Measurements from ENCODE around the gene USP25. TPM values are rescaled to one million over a fixed set of nuclear protein-coding genes. Genes with fewer than 3 reads are reported as not detected.
A peak's percentile ranks its signal among the peaks of the same experiment; 100 is the strongest.

USP25 gene
- total RNA-seq, 1 donor from 2014 or later: 45.2 TPM

DNA sequence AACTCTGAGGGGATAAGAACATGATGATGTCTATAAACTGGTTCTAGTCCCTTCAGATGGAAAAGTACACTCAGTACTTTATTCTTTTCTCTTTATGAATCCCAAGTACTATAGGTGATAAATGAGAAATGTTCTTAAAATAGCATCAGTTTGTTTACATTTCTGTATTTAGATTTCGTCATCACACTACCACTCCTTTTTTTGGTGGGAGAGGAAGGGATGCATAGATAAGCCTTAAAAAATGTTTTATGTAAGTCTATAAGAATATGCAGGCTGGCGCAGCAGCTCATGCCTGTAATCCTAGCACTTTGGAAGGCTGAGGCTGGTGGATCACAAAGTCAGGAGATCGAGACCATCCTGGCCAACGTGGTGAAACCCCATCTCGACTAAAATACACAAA lies 144.8 kb downstream of the USP25 start:
- no peaks in the 10 kb centered on the region for H3K27me3 Mint-ChIP-seq (ENCODE audit: unreplicated experiment)
- TF ChIP-seq, protein P1, sequence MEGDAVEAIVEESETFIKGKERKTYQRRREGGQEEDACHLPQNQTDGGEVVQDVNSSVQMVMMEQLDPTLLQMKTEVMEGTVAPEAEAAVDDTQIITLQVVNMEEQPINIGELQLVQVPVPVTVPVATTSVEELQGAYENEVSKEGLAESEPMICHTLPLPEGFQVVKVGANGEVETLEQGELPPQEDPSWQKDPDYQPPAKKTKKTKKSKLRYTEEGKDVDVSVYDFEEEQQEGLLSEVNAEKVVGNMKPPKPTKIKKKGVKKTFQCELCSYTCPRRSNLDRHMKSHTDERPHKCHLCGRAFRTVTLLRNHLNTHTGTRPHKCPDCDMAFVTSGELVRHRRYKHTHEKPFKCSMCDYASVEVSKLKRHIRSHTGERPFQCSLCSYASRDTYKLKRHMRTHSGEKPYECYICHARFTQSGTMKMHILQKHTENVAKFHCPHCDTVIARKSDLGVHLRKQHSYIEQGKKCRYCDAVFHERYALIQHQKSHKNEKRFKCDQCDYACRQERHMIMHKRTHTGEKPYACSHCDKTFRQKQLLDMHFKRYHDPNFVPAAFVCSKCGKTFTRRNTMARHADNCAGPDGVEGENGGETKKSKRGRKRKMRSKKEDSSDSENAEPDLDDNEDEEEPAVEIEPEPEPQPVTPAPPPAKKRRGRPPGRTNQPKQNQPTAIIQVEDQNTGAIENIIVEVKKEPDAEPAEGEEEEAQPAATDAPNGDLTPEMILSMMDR (IDR thresholded peaks at IDR 0.05): no peak
- peaks cover 54% of the 10 kb centered on the region for H3K36me3 Mint-ChIP-seq (ENCODE audit: unreplicated experiment)
- peaks cover 5% of the 10 kb centered on the region for H3K4me1 Mint-ChIP-seq (ENCODE audit: unreplicated experiment)
- no peak overlapping the region for H3K4me3 Mint-ChIP-seq (ENCODE audit: unreplicated experiment)
- no peaks in the 10 kb centered on the region for H3K9me3 Mint-ChIP-seq (ENCODE audit: unreplicated experiment)
- no peak overlapping the region for H3K27ac Mint-ChIP-seq (ENCODE audit: unreplicated experiment)
- no peak for DNase-seq (ENCODE audit: extremely low spot score, unreplicated experiment)

DNA sequence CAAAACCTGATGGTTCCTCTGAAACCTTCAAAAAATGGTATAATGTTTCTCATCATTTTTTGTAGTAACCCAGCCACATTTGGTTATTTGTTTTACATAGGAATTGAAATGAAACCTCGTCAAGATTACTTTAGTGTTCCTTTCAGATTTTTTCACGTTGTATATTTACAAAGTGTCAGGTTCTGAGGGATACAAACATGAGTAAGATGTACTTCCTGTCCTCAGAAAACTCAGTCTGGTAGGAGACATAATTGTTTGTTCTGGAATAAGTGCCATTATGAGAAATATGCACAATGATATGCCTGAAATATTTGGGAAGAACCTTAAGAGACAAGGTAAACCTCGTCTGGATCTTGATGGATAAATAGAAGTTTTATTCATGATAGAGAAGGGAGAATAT lies 145.5 kb downstream of the USP25 start:
- Mint-ChIP-seq H3K9me3 (ENCODE audit: unreplicated experiment) (no peaks in the 10 kb centered on the region), H3K4me1 (ENCODE audit: unreplicated experiment) (peaks cover 5% of the 10 kb centered on the region), H3K36me3 (ENCODE audit: unreplicated experiment) (peaks cover 52% of the 10 kb centered on the region), H3K27me3 (ENCODE audit: unreplicated experiment) (no peaks in the 10 kb centered on the region), H3K4me3 (ENCODE audit: unreplicated experiment) (no peak overlapping the region), H3K27ac (ENCODE audit: unreplicated experiment) (no peak overlapping the region)
- TF ChIP-seq, protein P1 (IDR thresholded peaks at IDR 0.05): no peak
- no peak for DNase-seq (ENCODE audit: extremely low spot score, unreplicated experiment)

DNA sequence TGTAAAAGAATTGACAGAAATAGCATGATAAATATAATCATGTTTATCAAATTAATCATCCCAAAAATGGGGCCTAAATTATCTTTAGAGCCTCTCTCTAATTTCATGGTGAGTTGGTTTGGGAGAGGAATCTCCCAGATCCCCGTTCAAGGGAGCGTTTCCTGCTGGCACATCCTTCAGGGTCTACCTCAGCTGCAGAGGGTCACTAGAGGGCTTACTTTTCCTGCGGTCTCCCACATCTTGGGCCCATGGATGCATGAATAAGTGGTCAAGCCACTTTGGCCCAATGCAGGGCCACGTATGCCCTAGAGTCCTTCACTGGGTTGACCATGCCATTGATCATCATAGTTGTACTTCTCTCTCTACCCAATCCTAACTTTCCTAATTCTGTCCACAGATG lies 164.1 kb downstream of the USP25 start:
- TF ChIP-seq, protein P1 (IDR thresholded peaks at IDR 0.05): no peak
- Mint-ChIP-seq H3K27me3 (ENCODE audit: unreplicated experiment) (no peaks in the 10 kb centered on the region), H3K9me3 (ENCODE audit: unreplicated experiment) (peaks cover 10% of the 10 kb centered on the region), H3K27ac (ENCODE audit: unreplicated experiment) (no peak overlapping the region), H3K4me3 (ENCODE audit: unreplicated experiment) (no peak overlapping the region), H3K4me1 (ENCODE audit: unreplicated experiment) (peaks cover 11% of the 10 kb centered on the region), H3K36me3 (ENCODE audit: unreplicated experiment) (peaks cover 14% of the 10 kb centered on the region)
- DNase-seq (ENCODE audit: extremely low spot score, unreplicated experiment): no peak

DNA sequence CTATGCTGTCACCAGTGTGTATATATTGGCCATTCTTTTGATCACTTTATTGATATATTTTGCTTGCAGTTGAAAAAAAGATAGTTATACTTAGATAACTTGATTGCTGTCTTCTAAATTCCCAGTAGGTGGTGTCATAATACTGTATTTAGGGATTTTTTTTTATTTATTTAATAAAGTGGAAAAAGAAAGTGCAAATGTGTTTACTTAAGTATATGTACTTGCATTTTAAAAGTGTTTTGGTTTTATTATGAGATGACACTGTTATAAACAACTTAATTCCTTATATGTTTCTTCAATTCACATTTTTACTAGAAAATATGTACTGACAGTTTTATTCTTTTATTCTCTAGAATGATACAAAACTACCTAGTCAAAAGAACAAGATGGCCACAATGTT lies 164.8 kb downstream of the USP25 start:
- peaks cover 19% of the 10 kb centered on the region for H3K36me3 Mint-ChIP-seq (ENCODE audit: unreplicated experiment)
- peaks cover 11% of the 10 kb centered on the region for H3K4me1 Mint-ChIP-seq (ENCODE audit: unreplicated experiment)
- TF ChIP-seq, protein P1 (IDR thresholded peaks at IDR 0.05): peak; percentile 67
- H3K27me3 Mint-ChIP-seq (ENCODE audit: unreplicated experiment): no peaks in the 10 kb centered on the region
- H3K4me3 Mint-ChIP-seq (ENCODE audit: unreplicated experiment): no peak overlapping the region
- no peak for DNase-seq (ENCODE audit: extremely low spot score, unreplicated experiment)
- H3K27ac Mint-ChIP-seq (ENCODE audit: unreplicated experiment): no peak overlapping the region
- peaks cover 17% of the 10 kb centered on the region for H3K9me3 Mint-ChIP-seq (ENCODE audit: unreplicated experiment)

DNA sequence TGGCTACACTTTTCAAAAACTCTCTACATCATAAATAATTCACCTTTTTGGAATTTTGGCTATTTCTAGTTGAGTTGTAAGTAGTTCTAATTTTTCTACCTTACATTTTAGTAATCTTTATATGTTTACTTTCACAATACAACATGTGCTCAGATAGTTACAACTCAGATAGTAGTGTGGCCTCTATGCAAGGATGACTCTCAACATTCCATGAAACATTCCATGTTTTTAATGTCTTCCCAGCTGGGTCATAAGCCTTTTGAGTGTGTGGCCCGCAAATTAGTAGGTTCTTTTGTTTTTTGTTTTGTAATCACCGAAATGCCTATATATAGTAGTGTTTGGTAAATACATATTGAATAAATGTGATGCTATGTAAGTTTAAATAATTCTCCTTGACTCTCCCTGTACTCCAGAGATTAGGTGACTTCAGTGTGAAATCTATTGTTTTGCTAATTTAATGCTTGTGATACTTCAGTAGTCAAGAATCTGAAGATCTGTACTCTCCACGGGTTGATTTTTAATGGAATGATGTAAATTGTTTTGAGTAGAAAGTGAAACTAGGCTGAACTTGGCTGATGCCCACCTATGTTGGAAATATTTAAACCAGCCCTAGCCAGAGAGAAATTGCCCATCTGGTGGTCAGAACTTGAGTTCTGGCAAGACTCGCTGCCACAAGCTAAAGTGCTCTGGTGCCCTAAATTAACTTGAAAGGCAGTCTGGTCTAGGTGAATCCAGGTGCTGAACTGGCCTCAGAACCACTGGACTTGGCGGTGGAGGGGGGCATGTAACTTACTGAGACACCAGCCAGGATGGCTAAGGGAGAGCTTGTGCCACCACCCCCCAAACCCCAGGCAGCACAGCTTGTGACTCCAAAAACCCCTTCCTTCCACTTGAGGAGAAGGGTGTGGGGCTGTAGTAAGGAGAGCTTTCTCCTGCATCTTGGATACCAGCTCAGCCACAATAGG lies 165.6 kb downstream of the USP25 start:
- Mint-ChIP-seq H3K9me3 (ENCODE audit: unreplicated experiment) (peaks cover 26% of the 10 kb centered on the region), H3K4me3 (ENCODE audit: unreplicated experiment) (no peak overlapping the region), H3K36me3 (ENCODE audit: unreplicated experiment) (peaks cover 27% of the 10 kb centered on the region), H3K27me3 (ENCODE audit: unreplicated experiment) (no peaks in the 10 kb centered on the region), H3K4me1 (ENCODE audit: unreplicated experiment) (peaks cover 11% of the 10 kb centered on the region), H3K27ac (ENCODE audit: unreplicated experiment) (peak overlapping the region; percentile 42)
- TF ChIP-seq, protein P1 (IDR thresholded peaks at IDR 0.05): no peak
- DNase-seq (ENCODE audit: extremely low spot score, unreplicated experiment): no peak
